Midbrain (tissue), 1 donor: Measurements from ENCODE around the gene ITPR3.

Source experiments
- DNase-seq: peaks from one replicate; lab custom pipeline; 2025; lab: John Stamatoyannopoulos, UW

Gene ITPR3

GRCh38 chr6:33638556-33638955, 17.4 kb downstream of the ITPR3 start:
- DNase-seq: no peak

GRCh38 chr6:33639559-33639958, 18.4 kb downstream of the ITPR3 start:
- DNase-seq: no peak

- DNase-seq: no peak
Observed at GRCh38 chr6:33640361-33640760, 19.2 kb downstream of the ITPR3 start.

- DNase-seq: no peak
Observed at GRCh38 chr6:33641144-33641543, 20.0 kb downstream of the ITPR3 start.

GRCh38 chr6:33641602-33642001, 20.5 kb downstream of the ITPR3 start:
- no peak for DNase-seq

GRCh38 chr6:33642897-33643296, 21.8 kb downstream of the ITPR3 start:
- DNase-seq: no peak

- no peak for DNase-seq
Observed at GRCh38 chr6:33651403-33651802, 30.3 kb downstream of the ITPR3 start.

GRCh38 chr6:33652002-33652401, 30.9 kb downstream of the ITPR3 start:
- no peak for DNase-seq

- DNase-seq: no peak
Observed at GRCh38 chr6:33654831-33655554, 33.9 kb downstream of the ITPR3 start.

- DNase-seq: no peak
Observed at GRCh38 chr6:33656844-33657243, 35.7 kb downstream of the ITPR3 start.

- no peak for DNase-seq
Observed at GRCh38 chr6:33658982-33659689, 38.0 kb downstream of the ITPR3 start.

- no peak for DNase-seq
Observed at GRCh38 chr6:33659986-33660385, 38.9 kb downstream of the ITPR3 start.

- no peak for DNase-seq
Observed at GRCh38 chr6:33661106-33661838, 40.1 kb downstream of the ITPR3 start.

GRCh38 chr6:33662318-33662717, 41.2 kb downstream of the ITPR3 start:
- DNase-seq: no peak

GRCh38 chr6:33663028-33663427, 41.9 kb downstream of the ITPR3 start:
- DNase-seq: no peak

- no peak for DNase-seq
Observed at GRCh38 chr6:33663727-33664449, 42.8 kb downstream of the ITPR3 start.

GRCh38 chr6:33664506-33665057, 43.5 kb downstream of the ITPR3 start:
- DNase-seq: no peak

GRCh38 chr6:33665957-33666356, 44.8 kb downstream of the ITPR3 start:
- no peak for DNase-seq

- no peak for DNase-seq
Observed at GRCh38 chr6:33667072-33667471, 46.0 kb downstream of the ITPR3 start.

GRCh38 chr6:33667776-33668175, 46.7 kb downstream of the ITPR3 start:
- no peak for DNase-seq

- no peak for DNase-seq
Observed at GRCh38 chr6:33668328-33668727, 47.2 kb downstream of the ITPR3 start.

- no peak for DNase-seq
Observed at GRCh38 chr6:33668914-33669313, 47.8 kb downstream of the ITPR3 start.
